ENCODE measurements around the gene GLRX2.

DNA sequence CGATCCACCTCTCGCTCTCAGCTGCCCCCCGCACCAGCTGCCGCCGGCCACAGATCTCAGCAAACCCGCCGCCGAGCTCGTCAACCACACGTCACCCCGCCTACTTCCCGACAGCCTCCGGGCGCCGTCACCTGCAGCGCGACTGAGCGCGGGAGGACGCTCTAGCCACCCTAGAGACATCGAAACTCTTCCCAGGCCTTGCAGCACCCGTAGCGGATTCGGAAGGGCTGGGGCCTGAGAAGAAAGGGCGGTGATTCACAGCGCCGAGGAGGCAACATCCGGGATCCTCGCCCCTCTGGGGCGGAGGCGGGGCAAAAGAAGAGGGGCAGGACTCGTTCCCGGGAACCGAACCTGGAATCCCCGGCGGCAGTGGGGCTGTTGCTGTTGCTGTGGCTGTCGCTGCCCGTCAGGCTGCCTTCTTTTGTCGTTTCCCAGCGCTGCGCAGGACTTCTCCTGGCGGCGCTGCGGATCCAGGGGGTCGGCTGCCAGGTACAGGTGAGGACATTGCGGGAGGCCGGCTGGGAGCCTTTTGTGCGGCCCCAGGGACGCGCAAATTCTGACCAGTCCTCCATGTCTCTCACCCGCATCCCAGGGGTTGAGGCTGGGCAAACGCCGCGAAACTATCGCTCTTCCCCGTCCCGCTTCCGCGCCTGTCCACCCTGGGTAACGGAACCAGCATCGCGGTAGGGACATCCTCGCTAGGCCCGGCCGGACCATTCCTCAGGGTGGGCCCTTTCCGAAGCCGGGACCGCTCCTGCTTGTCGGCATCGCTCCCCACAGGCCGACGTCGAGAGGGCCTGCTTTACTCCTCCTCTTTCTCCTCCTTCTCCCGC lies 45.7 kb downstream of the GLRX2 start, which contains the start of the genes RO60 and UCHL5:
- TF ChIP-seq, protein P1, sequence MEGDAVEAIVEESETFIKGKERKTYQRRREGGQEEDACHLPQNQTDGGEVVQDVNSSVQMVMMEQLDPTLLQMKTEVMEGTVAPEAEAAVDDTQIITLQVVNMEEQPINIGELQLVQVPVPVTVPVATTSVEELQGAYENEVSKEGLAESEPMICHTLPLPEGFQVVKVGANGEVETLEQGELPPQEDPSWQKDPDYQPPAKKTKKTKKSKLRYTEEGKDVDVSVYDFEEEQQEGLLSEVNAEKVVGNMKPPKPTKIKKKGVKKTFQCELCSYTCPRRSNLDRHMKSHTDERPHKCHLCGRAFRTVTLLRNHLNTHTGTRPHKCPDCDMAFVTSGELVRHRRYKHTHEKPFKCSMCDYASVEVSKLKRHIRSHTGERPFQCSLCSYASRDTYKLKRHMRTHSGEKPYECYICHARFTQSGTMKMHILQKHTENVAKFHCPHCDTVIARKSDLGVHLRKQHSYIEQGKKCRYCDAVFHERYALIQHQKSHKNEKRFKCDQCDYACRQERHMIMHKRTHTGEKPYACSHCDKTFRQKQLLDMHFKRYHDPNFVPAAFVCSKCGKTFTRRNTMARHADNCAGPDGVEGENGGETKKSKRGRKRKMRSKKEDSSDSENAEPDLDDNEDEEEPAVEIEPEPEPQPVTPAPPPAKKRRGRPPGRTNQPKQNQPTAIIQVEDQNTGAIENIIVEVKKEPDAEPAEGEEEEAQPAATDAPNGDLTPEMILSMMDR (IDR thresholded peaks at IDR 0.05), result no peak
- TF ChIP-seq POLR2A (IDR thresholded peaks at IDR 0.05), result peak; percentile 78
- TF ChIP-seq EP300 (IDR thresholded peaks at IDR 0.05), result peak in 2 of 4 donors; percentile 55 to 80

All from sigmoid colon (tissue), 4 donors.